ENCODE measurements around the gene CDKAL1. TPM values are rescaled to one million over a fixed set of nuclear protein-coding genes. Genes with fewer than 3 reads are reported as not detected.

Gene CDKAL1
- total RNA-seq, 2 experiments from 2014 or later = 22.1 to 23.4 TPM

DNA sequence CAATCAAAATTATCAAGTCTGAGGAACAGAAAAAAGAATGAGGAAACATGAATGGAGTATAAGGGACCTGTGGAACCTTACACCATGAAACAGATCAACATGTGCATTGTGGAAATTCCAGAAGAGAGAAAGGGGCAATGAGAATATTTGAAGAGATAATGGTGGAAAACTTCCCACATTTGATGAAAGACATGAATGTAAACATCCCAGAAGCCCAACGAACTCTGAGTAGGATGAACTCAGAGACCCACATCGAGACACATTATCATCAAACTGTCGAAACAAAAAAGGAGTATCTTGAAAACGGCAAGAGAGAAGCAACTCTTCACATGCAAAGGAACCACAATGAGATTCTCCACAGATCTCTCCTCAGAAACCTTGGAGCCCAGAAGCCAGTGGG is 371.1 kb downstream of the CDKAL1 start:
- ChIA-PET CTCF (no interaction called here), POLR2A (no interaction called here)
- H3K9me3 Mint-ChIP-seq (ENCODE audit: low read depth) = peaks cover 10% of the 10 kb centered on the region
- H3K36me3 Mint-ChIP-seq (ENCODE audit: low read depth) = peaks cover 33% of the 10 kb centered on the region
- H3K4me3 Mint-ChIP-seq = no peak overlapping the region
- DNase-seq (no peak), ATAC-seq (no peak)
- H3K27me3 Mint-ChIP-seq = no peaks in the 10 kb centered on the region
- H3K4me1 Mint-ChIP-seq = no peaks in the 10 kb centered on the region
- H3K27ac Mint-ChIP-seq = no peak overlapping the region
- intact Hi-C loops (cut with DNase I, micrococcal nuclease) = no loop called here

DNA sequence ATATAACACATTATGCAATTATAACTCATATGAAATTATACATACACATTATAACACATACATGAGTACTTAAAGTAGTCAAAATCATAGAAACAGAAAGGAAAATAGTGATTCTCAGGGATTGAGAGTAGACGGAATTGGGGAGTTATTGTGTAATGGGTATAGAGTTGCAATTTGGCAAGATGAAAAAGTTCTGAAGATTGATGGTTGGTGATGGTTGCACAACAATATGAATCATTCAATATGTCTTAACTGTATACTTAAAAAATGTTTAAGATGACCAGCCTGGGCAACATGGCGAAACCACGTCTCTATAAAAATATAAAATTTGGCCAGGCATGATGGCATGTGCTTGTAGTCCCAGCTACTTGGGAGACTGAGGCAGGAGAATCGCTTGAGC is 372.7 kb downstream of the CDKAL1 start:
- peaks cover 12% of the 10 kb centered on the region for H3K9me3 Mint-ChIP-seq (ENCODE audit: low read depth)
- no peak overlapping the region for H3K27ac Mint-ChIP-seq
- POLR2A ChIA-PET = no interaction called here

DNA sequence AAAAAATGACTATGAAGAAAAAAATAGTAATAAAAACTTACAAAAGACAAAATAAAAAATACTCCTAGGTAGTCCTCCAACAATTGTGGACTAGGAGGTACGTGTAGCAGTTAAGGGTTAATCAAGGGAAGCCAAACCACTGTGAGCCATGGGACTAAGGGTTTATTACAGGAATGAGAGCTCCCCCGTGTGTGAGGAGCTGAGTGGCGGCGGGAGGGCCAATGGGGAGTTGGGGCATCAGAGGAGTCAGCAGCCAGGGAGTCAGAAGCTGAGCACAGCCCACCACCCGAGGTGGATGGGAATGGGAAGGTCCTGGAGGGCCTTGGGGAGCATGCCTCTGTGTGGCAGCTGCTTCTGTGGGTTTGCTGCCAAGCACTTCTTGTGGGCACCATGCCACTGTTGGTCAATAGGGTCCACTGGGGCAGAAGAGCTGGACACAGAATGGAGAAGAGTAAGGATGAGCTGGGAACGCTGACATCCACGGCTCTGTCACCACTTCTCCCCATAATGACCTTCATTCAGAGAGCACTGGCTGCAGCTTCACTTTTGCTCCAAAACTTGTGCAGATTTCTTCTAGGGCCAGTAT is 373.3 kb downstream of the CDKAL1 start:
- no peak overlapping the region for H3K27ac Mint-ChIP-seq
- ChIA-PET CTCF (no interaction called here), POLR2A (no interaction called here)
- intact Hi-C loops (cut with DNase I, micrococcal nuclease) = no loop called here
- ATAC-seq = no peak
- H3K36me3 Mint-ChIP-seq (ENCODE audit: low read depth) = peaks cover 34% of the 10 kb centered on the region
- no peak for DNase-seq
- H3K4me3 Mint-ChIP-seq = no peak overlapping the region
- H3K4me1 Mint-ChIP-seq = no peaks in the 10 kb centered on the region
- H3K27me3 Mint-ChIP-seq = no peaks in the 10 kb centered on the region
- H3K9me3 Mint-ChIP-seq (ENCODE audit: low read depth) = peaks cover 14% of the 10 kb centered on the region

More for the DNA sequence above, 372.7 kb downstream of the CDKAL1 start:
- no peak overlapping the region for H3K4me3 Mint-ChIP-seq
- no peaks in the 10 kb centered on the region for H3K4me1 Mint-ChIP-seq
- DNase-seq = no peak
- no peaks in the 10 kb centered on the region for H3K27me3 Mint-ChIP-seq
- intact Hi-C loops (cut with DNase I, micrococcal nuclease) = no loop called here
- no peak for ATAC-seq
- H3K36me3 Mint-ChIP-seq (ENCODE audit: low read depth) = peaks cover 33% of the 10 kb centered on the region
- CTCF ChIA-PET = no interaction called here

DNA sequence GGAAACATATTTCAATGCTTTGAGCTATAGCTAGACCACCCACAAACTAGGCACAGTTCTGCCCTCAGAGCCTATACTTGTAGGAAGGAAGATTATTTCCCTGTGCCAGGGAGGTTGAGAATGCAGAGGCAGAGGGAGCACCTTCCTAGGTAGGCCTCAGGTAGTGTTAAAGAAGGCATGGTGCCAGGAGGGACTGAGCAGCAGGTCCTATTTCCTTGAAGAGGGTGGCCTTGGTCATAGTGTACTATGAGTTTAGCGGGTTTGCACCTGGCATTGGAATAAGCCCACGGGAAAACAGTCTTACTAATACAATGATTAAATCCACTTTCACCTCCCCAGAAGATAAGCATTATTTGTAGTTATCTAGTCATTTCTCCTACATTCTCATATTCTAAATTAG is 375.4 kb downstream of the CDKAL1 start:
- CTCF ChIA-PET = no interaction called here
- Mint-ChIP-seq H3K9me3 (ENCODE audit: low read depth) (peaks cover 22% of the 10 kb centered on the region), H3K27me3 (no peaks in the 10 kb centered on the region), H3K27ac (no peak overlapping the region), H3K4me3 (no peak overlapping the region), H3K36me3 (ENCODE audit: low read depth) (peaks cover 34% of the 10 kb centered on the region), H3K4me1 (no peaks in the 10 kb centered on the region)
- ATAC-seq = no peak
- no peak for DNase-seq
- intact Hi-C loops (cut with DNase I, micrococcal nuclease) = no loop called here
- POLR2A ChIA-PET = interaction anchor here (0.6 kb wide), 1 partner anchor 345 kb away, joined by 3 read pairs; no protein-coding TSS in a partner anchor

- no peak for ATAC-seq
- ChIA-PET POLR2A (no interaction called here), CTCF (interaction anchor here (1.4 kb wide), 1 partner anchor 12 kb away, joined by 4 read pairs; no protein-coding TSS in a partner anchor)
- Mint-ChIP-seq H3K9me3 (ENCODE audit: low read depth) (peaks cover 22% of the 10 kb centered on the region), H3K27me3 (no peaks in the 10 kb centered on the region), H3K36me3 (ENCODE audit: low read depth) (peaks cover 35% of the 10 kb centered on the region), H3K4me1 (no peaks in the 10 kb centered on the region), H3K27ac (no peak overlapping the region), H3K4me3 (no peak overlapping the region)
- no peak for DNase-seq
- intact Hi-C loops (cut with DNase I, micrococcal nuclease) = no loop called here
Observed at GRCh38 chr6:20911712-20912111, 377.5 kb downstream of the CDKAL1 start.

- no peak overlapping the region for H3K4me3 Mint-ChIP-seq
- peaks cover 32% of the 10 kb centered on the region for H3K36me3 Mint-ChIP-seq (ENCODE audit: low read depth)
- peaks cover 19% of the 10 kb centered on the region for H3K4me1 Mint-ChIP-seq
- POLR2A ChIA-PET = no interaction called here
- intact Hi-C loops (cut with DNase I, micrococcal nuclease) = loop anchor here in 1 of 2 experiments (5.0 kb wide), 2 partner anchors 208 to 333 kb away; no protein-coding TSS in a partner anchor
- no peak overlapping the region for H3K27ac Mint-ChIP-seq
- ATAC-seq = no peak
- CTCF ChIA-PET = no interaction called here
- H3K9me3 Mint-ChIP-seq (ENCODE audit: low read depth) = peaks cover 22% of the 10 kb centered on the region
- no peak for DNase-seq
- H3K27me3 Mint-ChIP-seq = no peaks in the 10 kb centered on the region
Observed at GRCh38 chr6:20915156-20915555, 380.9 kb downstream of the CDKAL1 start.

DNA sequence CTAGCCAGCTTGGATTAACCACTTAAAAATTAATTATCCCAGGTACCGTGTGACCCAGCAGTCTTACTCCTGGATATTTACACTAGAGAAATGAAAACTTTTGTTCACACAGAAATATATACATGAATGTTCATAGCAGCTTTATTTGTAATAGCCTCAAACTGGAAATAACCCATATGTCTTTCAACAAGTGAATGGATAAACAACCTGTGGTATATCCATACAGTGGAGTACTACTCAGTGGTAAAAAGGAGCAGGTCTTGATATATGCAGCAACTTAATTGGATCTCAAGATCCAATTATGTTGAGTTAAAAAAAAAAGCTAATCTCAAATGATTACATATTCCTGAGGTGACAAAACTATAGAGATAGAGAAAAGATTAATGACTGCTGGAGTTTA is 381.4 kb downstream of the CDKAL1 start:
- no peak for ATAC-seq
- Mint-ChIP-seq H3K9me3 (ENCODE audit: low read depth) (peaks cover 20% of the 10 kb centered on the region), H3K27ac (no peak overlapping the region), H3K36me3 (ENCODE audit: low read depth) (peaks cover 32% of the 10 kb centered on the region), H3K4me1 (peaks cover 21% of the 10 kb centered on the region), H3K4me3 (no peak overlapping the region), H3K27me3 (no peaks in the 10 kb centered on the region)
- CTCF ChIA-PET = no interaction called here
- intact Hi-C loops (cut with DNase I, micrococcal nuclease) = loop anchor here in 1 of 2 experiments (5.0 kb wide), 2 partner anchors 208 to 333 kb away; no protein-coding TSS in a partner anchor
- POLR2A ChIA-PET = no interaction called here
- no peak for DNase-seq

- ATAC-seq (no peak), DNase-seq (no peak)
- no peaks in the 10 kb centered on the region for H3K27me3 Mint-ChIP-seq
- no peak overlapping the region for H3K27ac Mint-ChIP-seq
- no peak overlapping the region for H3K4me3 Mint-ChIP-seq
- POLR2A ChIA-PET = no interaction called here
- CTCF ChIA-PET = no interaction called here
- peaks cover 23% of the 10 kb centered on the region for H3K4me1 Mint-ChIP-seq
- intact Hi-C loops (cut with DNase I, micrococcal nuclease) = loop anchor here in 1 of 2 experiments (5.0 kb wide), 2 partner anchors 209 to 334 kb away; no protein-coding TSS in a partner anchor
- peaks cover 32% of the 10 kb centered on the region for H3K36me3 Mint-ChIP-seq (ENCODE audit: low read depth)
- H3K9me3 Mint-ChIP-seq (ENCODE audit: low read depth) = peaks cover 19% of the 10 kb centered on the region
Observed at GRCh38 chr6:20916086-20916485, 381.8 kb downstream of the CDKAL1 start.

- DNase-seq = no peak
- Mint-ChIP-seq H3K27me3 (no peaks in the 10 kb centered on the region), H3K9me3 (ENCODE audit: low read depth) (peaks cover 11% of the 10 kb centered on the region), H3K27ac (no peak overlapping the region), H3K36me3 (ENCODE audit: low read depth) (peaks cover 30% of the 10 kb centered on the region), H3K4me3 (no peak overlapping the region), H3K4me1 (peaks cover 23% of the 10 kb centered on the region)
- no peak for ATAC-seq
- intact Hi-C loops (cut with DNase I, micrococcal nuclease) = loop anchor here in 1 of 2 experiments (1.0 to 5.0 kb wide), 3 partner anchors 42 to 337 kb away; no protein-coding TSS in a partner anchor
- CTCF ChIA-PET = no interaction called here
- POLR2A ChIA-PET = interaction anchor here (1.5 to 1.6 kb wide), 2 partner anchors 41 to 59 kb away, joined by 5 to 7 read pairs; no protein-coding TSS in a partner anchor
Observed at GRCh38 chr6:20918868-20919267, 384.6 kb downstream of the CDKAL1 start.

- Mint-ChIP-seq H3K4me1 (peaks cover 23% of the 10 kb centered on the region), H3K4me3 (no peak overlapping the region), H3K36me3 (ENCODE audit: low read depth) (peaks cover 31% of the 10 kb centered on the region), H3K27ac (peak overlapping the region; percentile 49), H3K27me3 (no peaks in the 10 kb centered on the region), H3K9me3 (ENCODE audit: low read depth) (peaks cover 8% of the 10 kb centered on the region)
- DNase-seq (peak; percentile 35), ATAC-seq (peak; percentile 94)
- CTCF ChIA-PET = no interaction called here
- intact Hi-C loops (cut with DNase I, micrococcal nuclease) = loop anchor here (1.0 to 10.0 kb wide), 8 partner anchors 43 to 518 kb away; partner anchors contain the start of gene CDKAL1 (in 1 of the 2)
- POLR2A ChIA-PET = interaction anchor here (1.5 to 1.6 kb wide), 2 partner anchors 42 to 58 kb away, joined by 5 to 7 read pairs; no protein-coding TSS in a partner anchor
Observed at GRCh38 chr6:20919677-20920385, 385.6 kb downstream of the CDKAL1 start.

DNA sequence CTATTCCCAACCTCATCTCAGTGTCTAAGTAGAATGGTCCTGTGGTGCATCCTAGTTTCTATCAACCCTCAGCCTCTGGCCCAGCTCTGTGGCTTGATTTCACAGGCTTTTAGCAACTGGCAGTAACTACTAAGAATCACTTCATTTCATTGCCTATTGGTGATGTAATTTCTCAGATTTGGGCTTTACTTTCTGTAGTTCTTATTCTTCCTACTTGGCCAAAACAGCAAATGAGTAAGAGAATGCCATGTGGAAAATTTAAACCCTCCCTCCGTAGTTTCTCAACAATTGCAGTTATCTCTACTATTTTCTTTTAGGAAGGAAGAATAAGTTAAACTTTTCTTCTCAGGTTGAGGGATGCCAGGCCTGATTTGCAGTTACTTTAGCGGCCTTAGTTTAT is 387.3 kb downstream of the CDKAL1 start:
- no peaks in the 10 kb centered on the region for H3K27me3 Mint-ChIP-seq
- intact Hi-C loops (cut with DNase I, micrococcal nuclease) = loop anchor here (2.0 to 10.0 kb wide), 4 partner anchors 214 to 387 kb away; partner anchors contain the start of gene CDKAL1 (in 1 of the 2)
- DNase-seq (no peak), ATAC-seq (no peak)
- POLR2A ChIA-PET = no interaction called here
- no peak overlapping the region for H3K4me3 Mint-ChIP-seq
- CTCF ChIA-PET = interaction anchor here (0.8 kb wide), 1 partner anchor 65 kb away, joined by 3 read pairs; no protein-coding TSS in a partner anchor
- peaks cover 19% of the 10 kb centered on the region for H3K36me3 Mint-ChIP-seq (ENCODE audit: low read depth)
- peaks cover 23% of the 10 kb centered on the region for H3K4me1 Mint-ChIP-seq
- H3K27ac Mint-ChIP-seq = no peak overlapping the region
- H3K9me3 Mint-ChIP-seq (ENCODE audit: low read depth) = no peaks in the 10 kb centered on the region
